Measurements from ENCODE around the gene UNC93B1. TPM values are rescaled to one million over a fixed set of nuclear protein-coding genes. Genes with fewer than 3 reads are reported as not detected.

Gene UNC93B1
- total RNA-seq, 1 donor from 2014 or later = 13.0 TPM

DNA sequence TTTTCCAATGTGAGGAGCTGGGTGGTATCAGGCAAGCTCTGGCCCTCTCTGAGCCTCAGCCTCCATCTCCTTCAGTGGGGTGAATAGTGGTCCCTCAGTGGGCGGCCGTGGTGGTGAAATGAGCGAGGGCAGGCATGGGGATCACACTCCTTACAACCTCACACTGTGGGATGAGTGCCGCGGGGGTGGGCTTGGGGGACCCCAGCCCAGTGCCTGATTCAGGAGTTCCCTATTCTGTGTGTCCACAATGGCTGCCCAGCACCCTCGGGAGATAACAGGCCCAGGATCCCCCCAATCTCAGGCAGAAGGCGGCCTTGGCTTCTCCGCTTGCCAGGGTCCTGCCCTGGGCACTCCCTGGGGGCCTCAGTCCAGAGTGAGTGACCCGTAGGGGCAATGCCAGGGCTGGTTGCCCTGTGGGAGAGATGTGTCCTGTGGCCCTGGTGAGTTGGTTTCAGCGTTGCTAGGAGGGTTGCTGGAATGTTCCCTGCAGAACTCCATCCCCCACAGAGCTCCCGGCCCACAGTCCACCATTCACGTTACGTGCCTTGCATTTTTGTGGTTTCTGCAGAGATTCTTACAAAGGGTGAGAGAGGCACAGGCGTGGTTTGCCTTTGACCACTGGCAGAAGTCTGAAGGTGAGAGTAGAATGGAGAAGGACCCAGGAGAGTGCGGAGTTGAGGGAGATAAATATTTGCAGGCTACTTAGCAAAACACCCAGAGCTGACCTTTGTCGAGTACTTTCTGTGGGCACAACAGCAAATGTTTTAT is 9.1 kb upstream of the UNC93B1 start:
- peak overlapping the region; percentile 91 for H3K27ac Mint-ChIP-seq
- no peak for DNase-seq (ENCODE audit: extremely low spot score, unreplicated experiment)

GRCh38 chr11:68012044-68012842 is 8.3 kb upstream of the UNC93B1 start:
- H3K36me3 Mint-ChIP-seq = no peaks in the 10 kb centered on the region
- TF ChIP-seq, protein P1, sequence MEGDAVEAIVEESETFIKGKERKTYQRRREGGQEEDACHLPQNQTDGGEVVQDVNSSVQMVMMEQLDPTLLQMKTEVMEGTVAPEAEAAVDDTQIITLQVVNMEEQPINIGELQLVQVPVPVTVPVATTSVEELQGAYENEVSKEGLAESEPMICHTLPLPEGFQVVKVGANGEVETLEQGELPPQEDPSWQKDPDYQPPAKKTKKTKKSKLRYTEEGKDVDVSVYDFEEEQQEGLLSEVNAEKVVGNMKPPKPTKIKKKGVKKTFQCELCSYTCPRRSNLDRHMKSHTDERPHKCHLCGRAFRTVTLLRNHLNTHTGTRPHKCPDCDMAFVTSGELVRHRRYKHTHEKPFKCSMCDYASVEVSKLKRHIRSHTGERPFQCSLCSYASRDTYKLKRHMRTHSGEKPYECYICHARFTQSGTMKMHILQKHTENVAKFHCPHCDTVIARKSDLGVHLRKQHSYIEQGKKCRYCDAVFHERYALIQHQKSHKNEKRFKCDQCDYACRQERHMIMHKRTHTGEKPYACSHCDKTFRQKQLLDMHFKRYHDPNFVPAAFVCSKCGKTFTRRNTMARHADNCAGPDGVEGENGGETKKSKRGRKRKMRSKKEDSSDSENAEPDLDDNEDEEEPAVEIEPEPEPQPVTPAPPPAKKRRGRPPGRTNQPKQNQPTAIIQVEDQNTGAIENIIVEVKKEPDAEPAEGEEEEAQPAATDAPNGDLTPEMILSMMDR (conservative IDR thresholded peaks at IDR 0.05) = no peak
- no peaks in the 10 kb centered on the region for H3K27me3 Mint-ChIP-seq
- H3K27ac Mint-ChIP-seq = peak overlapping the region; percentile 91
- no peak for DNase-seq (ENCODE audit: extremely low spot score, unreplicated experiment)
- no peak overlapping the region for H3K4me3 Mint-ChIP-seq
- H3K9me3 Mint-ChIP-seq = no peaks in the 10 kb centered on the region
- peaks cover 41% of the 10 kb centered on the region for H3K4me1 Mint-ChIP-seq (ENCODE audit: unreplicated experiment)

More for the DNA sequence above, 9.1 kb upstream of the UNC93B1 start:
- TF ChIP-seq, protein P1 (conservative IDR thresholded peaks at IDR 0.05) = no peak
- H3K27me3 Mint-ChIP-seq = no peaks in the 10 kb centered on the region
- H3K4me3 Mint-ChIP-seq = peak overlapping the region; percentile 55
- H3K4me1 Mint-ChIP-seq (ENCODE audit: unreplicated experiment) = peaks cover 47% of the 10 kb centered on the region
- H3K9me3 Mint-ChIP-seq = no peaks in the 10 kb centered on the region
- H3K36me3 Mint-ChIP-seq = no peaks in the 10 kb centered on the region

DNA sequence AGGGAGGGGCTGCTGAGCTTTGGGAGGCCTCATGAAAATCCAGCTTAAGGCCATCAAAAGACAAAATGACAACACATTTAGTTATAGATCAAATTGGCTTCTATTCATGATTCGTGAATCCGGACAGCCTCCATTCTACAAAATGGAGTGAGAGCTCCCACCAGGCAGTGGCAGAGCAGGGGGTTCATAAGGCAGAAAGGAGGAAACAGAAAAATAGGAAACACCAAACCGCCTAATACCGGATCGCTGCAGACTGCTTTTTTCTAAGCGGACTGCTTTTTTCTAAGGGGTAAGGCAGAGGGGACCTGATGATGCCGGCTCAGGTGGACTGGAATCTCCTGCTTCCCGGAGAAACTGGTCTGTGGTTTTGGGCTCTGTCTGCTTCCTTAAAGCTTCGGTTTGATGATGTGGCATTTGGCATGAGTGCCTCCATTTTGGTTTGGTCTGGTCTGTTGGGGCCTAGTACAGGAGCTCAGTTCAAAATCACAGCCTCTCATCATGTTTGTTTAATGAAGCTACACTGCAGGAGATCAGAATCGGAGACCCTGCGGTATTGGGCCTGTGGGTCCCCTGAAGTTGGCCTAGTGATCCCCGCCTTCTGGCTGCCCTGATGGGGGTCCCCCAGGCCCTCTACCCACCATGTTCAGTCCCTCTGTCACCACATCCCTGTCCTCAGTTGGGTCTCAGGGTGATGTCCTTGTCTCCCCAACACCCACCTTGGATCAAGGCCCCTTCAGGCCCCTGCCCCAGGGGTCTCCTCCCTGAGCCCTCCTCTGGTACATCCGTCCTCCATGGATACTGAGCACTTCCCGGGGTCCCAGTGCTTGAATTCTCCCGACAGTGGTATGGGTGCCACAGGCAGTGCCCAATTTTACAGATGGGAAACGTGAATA is 7.4 kb upstream of the UNC93B1 start:
- Mint-ChIP-seq H3K4me1 (ENCODE audit: unreplicated experiment) (peaks cover 35% of the 10 kb centered on the region), H3K36me3 (no peaks in the 10 kb centered on the region), H3K27ac (peak overlapping the region; percentile 71), H3K27me3 (no peaks in the 10 kb centered on the region), H3K9me3 (no peaks in the 10 kb centered on the region), H3K4me3 (no peak overlapping the region)
- DNase-seq (ENCODE audit: extremely low spot score, unreplicated experiment) = no peak
- TF ChIP-seq, protein P1 (conservative IDR thresholded peaks at IDR 0.05) = no peak

DNA sequence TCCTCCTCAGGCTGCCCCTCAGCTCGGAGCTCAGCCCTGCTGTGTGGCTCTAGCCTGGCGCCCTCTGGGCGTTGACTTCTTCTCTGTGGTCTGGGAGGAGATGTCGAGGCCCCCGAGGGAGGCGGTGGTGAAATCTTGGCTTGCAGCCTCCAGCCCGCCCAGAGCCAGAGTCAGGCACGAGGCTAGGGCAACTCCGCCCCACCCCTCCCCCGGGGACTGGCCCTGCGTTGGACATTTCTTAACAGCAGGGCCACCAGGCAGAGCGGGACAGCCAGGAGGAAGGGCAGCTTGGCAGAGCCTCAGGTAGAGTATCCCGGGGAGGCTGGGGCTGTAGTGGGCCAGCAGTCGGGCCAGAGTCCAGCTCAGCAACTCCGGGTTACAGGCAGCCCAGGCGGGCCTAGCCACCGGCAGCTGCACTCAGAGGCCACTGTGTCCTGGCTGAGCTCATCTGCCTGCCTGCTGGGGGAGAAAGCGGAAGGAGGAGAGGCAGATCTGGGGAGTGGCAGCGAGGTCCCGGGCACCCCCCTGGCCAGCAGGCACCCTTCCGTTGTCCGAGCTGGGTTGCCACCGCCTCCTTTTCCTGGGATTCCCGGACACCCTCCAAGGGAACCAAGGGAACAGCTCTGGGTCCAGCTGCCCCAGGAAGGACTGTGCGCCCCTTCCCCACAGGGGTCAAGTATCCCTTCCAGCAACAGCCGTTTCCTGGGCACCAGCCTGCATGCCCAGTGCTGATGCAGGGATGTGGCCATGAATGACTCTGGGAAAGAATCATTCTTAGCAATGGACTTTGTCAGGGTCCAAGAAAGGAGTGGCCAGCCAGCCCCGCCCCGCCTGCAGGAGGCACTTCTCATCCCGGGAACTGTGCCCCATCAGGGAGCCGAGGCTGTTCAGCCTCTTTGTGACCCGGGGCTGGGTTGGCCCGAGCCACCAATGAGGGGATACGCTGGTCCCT is 6.5 kb upstream of the UNC93B1 start, which contains the start of gene ALDH3B1:
Gene ALDH3B1, plus strand, starts transcription at position 238 of the 952 bp plus-strand sequence. CDS start 4,971 bp downstream, outside the sequence.
- H3K4me3 Mint-ChIP-seq = no peak within 1 kb of the TSS
- H3K27ac Mint-ChIP-seq = peak within 1 kb of the TSS; percentile 71
- peaks cover 5% of the 10 kb centered on the region for H3K27me3 Mint-ChIP-seq
- H3K4me1 Mint-ChIP-seq (ENCODE audit: unreplicated experiment) = peaks cover 35% of the 10 kb centered on the region
- TF ChIP-seq, protein P1 (conservative IDR thresholded peaks at IDR 0.05) = no peak
- no peaks in the 10 kb centered on the region for H3K36me3 Mint-ChIP-seq
- DNase-seq (ENCODE audit: extremely low spot score, unreplicated experiment) = no peak
- no peaks in the 10 kb centered on the region for H3K9me3 Mint-ChIP-seq
